ENCODE results near the gene DPEP1. TPM values are rescaled to one million over a fixed set of nuclear protein-coding genes. Genes with fewer than 3 reads are reported as not detected.
"Not testable (repeated sequence)": the region's sequence is repeated elsewhere in the genome, so short reads cannot be mapped to it uniquely, and the experiment has no call there.

Gene DPEP1
- total RNA-seq, 1 experiment from 2014 or later = not detected

DNA sequence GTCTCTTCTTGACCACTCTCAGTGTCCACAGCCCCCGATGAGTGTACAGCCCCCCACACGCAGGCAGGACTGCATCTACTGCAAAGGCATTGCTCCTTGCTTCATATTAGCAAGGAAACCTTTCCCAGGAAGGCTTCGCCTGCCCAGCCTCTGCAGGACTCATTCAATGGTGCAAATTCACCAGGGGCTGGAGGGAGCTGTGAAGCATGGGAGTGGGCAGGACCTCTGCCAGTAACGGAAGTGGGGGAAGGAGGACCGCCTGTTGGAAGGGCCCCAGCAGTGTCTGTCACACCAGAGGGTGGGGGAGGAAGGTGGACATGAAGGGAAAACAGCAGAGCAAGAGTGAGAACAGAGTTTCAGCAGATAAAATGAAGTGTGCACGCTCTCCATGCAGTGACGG, 46.7 kb downstream of the DPEP1 start:
- DNase-seq (ENCODE audit: low read depth) = no peak
- in situ Hi-C loops (cut with HindIII; ENCODE audit: low pct_unique_long_range_greater_than_20kb, low sequenced_read_pairs) = no loop called here

DNA sequence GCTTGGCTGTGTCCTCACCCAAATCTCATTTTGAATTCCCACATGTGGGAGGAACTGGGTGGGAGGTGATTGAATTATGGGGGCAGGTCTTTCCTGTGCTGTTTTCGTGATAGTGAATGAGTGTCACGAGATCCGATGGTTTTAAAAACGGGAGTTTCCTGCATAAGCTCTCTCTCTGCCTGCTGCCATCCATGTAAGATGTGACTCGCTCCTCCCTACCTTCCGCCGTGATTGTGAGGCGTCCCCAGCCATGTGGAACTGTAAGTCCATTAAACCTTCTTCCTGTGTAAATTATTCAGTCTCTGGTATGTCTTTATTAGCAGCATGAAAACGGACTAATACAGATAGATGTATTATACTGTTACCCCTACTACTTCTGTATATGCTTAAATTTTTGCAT, 47.8 kb downstream of the DPEP1 start:
- no peak for DNase-seq (ENCODE audit: low read depth)
- in situ Hi-C loops (cut with HindIII; ENCODE audit: low pct_unique_long_range_greater_than_20kb, low sequenced_read_pairs) = no loop called here

DNA sequence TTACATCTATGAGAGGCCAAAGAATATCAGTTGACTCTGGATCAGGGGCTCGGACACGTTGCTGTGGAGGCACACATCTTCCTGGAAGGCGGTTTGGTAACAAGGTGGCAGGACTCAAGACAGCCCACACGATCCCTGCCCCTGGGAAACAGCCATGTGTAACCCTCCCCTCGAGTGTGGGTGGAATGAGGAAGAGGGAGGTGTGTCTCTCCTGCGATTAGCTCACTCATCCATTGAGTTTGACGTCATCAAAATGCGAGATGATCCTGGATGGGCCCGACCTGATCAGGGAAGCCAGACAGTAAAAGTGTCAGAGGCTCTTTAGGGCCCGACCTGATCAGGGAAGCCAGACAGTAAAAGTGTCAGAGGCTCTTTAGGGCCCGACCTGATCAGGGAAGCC, 50.8 kb downstream of the DPEP1 start:
- DNase-seq (ENCODE audit: low read depth); in situ Hi-C loops (cut with HindIII; ENCODE audit: low pct_unique_long_range_greater_than_20kb, low sequenced_read_pairs): not testable (repeated sequence)

DNA sequence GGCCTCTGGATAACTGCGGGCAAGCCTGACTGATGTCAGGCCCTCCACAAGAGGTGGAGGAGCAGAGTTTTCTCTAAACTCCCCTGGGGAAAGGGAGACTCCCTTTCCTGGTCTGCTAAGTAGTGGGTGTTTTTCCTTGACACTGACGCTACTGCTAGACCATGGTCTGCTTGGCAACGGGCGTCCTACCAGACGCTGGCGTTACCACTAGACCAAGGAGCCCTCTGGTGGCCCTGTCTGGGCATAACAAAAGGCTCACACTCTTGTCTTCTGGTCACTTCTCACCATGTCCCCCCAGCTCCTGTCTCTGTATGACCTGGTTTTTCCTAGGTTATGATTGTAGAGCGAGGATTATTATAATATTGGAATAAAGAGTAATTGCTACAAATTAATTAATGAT, 53.6 kb downstream of the DPEP1 start:
- DNase-seq (ENCODE audit: low read depth); in situ Hi-C loops (cut with HindIII; ENCODE audit: low pct_unique_long_range_greater_than_20kb, low sequenced_read_pairs): not testable (repeated sequence)

DNA sequence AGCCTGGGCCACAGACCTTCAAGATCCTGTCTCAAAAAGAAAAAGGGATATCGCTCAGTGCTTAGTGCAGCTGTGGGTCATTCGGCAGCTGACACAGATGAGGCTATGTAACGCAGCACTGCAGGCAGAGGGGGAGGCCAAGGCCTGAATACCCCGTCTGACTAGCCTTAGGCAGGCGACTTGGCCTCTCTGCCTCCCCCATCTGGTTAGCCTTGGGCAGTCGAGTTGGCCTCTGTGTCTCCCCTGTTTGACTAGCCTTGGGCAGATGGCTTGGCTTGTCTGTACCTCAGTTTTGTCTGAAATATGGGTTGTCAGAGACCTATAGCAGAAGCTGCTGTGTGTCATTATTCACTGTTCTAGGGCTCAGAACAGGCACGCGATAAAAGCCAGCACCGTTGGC, 54.2 kb downstream of the DPEP1 start:
- in situ Hi-C loops (cut with HindIII; ENCODE audit: low pct_unique_long_range_greater_than_20kb, low sequenced_read_pairs) = no loop called here
- DNase-seq (ENCODE audit: low read depth) = no peak

DNA sequence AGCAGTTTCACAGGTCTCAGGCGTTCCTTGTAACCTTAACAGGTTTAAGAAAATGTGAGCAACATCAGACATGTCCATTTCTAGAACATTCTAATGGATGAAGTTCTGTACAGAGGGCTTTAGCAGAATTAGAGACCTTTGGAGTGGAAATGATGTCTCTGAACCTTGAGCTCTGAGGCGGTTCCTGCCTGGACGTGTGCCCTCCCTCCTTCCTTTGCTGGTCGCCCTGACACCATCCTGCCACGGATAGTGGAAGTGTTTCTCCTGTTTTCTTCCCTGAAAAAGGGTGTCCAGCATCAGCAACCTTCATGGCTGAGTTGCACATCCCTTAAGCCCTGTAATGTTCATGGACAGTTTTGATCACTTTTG, 55.3 kb downstream of the DPEP1 start:
- in situ Hi-C loops (cut with HindIII; ENCODE audit: low pct_unique_long_range_greater_than_20kb, low sequenced_read_pairs) = no loop called here
- DNase-seq (ENCODE audit: low read depth) = no peak

DNA sequence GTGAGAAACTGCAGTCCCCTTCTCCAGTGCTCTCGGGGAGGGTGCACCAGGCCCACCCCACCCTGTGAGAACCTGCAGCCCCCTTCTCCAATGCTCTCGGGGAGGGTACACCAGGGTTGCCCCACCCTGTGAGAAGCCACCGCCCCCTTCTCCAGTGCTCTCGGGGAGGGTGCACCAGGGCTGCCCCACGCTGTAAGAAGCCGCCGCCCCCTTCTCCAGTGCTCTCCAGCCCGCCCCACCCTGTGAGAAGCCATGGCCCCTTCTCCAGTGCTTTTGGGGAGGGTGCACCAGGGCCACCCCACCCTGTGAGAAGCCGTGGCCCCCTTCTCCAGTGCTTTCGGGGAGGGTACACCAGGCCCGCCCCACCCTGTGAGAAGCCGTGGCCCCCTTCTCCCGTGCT, 56.3 kb downstream of the DPEP1 start:
- DNase-seq (ENCODE audit: low read depth) = no peak
- in situ Hi-C loops (cut with HindIII; ENCODE audit: low pct_unique_long_range_greater_than_20kb, low sequenced_read_pairs) = no loop called here

DNA sequence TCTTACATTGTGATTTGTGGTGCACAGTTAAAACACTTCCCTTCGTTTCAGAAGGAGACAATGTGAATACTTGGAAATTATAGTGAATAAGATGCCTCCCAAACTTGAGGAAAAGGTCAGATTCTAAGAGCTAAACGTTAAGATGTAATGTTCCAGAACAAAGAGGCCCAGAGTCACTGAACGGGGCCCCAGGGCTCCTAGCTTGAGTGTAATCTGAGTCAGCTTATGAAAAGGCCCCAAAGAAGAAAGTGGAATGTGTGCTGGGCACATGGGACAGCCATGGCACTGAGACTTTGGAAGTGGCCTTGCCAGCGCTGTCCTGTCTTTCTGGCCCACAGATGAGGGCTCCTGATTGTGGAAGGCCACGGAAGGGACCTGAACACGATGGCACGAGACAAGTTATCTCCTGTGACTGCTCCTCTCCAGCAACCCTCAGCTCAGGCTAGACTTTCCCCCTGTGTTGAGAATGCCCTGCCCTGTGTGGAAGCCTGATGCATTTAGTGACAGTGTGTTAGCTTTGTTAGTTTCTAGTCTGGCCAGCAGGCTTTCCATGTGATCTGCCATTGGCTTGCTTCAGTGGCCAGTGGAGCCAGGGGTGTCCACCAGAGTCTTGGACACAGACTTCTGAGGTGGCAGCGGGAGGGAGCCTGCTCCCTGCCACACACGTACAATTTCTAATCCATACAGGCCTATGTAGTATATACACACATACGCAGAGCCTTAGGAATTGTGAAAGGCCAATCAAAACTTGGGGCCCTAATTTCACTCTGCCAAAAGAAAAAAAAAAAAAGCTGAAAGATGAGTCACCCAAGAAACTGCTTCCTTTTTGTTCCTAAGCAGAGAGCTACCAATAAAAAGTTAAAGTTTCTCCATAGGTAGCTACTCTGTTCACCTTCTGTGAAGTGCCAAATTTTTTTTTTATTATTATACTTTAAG, 57.3 kb downstream of the DPEP1 start:
- peak; percentile 31 for DNase-seq (ENCODE audit: low read depth)
- in situ Hi-C loops (cut with HindIII; ENCODE audit: low pct_unique_long_range_greater_than_20kb, low sequenced_read_pairs) = no loop called here

DNA sequence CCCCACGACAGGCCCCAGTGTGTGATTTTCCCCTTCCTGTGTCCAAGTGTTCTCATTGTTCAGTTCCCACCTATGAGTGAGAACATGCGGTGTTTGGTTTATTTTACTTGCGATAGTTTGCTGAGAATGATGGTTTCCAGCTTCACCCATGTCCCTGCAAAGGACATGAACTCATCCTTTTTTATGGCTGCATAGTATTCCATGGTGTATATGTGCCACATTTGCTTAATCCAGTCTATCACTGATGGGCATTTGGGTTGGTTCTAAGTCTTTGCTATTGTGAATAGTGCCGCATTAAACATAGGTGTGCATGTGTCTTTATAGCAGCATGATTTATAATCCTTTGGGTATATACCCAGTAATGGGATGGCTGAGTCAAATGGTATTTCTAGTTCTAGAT, 58.1 kb downstream of the DPEP1 start:
- in situ Hi-C loops (cut with HindIII; ENCODE audit: low pct_unique_long_range_greater_than_20kb, low sequenced_read_pairs); DNase-seq (ENCODE audit: low read depth): not testable (repeated sequence)

DNA sequence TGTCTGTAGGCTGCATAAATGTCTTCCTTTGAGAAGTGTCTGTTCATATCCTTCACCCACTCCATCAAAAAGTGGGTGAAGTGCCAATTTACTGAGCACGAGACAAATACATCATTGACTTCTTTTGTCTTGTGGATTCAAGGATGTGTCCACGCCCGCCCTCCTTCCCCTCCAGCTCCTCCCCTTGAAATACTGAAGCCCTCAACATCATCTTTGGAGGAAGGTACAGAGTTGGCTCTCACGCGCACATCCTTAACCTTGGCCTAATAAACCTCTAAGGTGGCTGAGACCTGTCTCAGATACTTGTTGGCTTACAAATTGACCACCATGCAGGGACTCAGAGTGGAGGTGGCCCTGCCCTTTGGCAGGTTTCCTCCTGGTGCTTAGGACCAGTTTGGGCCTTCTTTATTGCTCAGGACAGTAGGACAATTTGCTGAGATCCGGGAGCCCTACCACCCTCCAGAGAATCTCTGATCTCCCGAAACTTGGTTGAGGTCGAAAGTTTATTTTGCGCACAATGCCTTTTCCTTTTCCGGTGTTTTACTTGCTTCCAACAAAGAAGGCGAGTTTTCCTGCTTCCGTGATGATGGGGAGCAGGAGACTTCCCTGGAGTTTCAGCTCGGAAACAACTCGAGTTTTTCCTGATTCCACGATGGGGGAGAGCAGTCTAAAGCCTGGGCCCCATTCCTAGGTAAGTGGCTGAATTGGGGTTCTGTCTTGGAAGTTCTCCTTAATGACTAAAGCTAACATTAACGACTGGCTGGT, 58.9 kb downstream of the DPEP1 start:
- in situ Hi-C loops (cut with HindIII; ENCODE audit: low pct_unique_long_range_greater_than_20kb, low sequenced_read_pairs) = no loop called here
- no peak for DNase-seq (ENCODE audit: low read depth)

DNA sequence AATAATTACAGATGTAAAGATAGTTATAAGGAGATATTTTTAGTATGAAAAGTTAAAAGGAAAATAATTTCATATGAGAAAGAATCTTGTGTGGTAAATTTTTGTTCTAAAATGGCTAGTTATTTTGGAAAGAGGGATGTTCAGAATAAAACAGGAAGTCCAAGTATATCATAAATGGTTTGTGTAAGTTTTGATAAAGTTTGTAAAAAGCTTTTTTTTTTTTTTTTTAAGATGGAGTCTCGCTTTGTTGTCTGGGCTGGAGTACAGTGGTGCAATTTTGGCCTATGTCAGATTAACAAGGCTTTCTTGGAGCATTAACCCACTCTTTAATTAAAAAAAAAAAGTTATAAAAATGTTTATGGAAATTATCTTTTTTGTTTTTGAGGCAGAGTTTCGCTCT, 64.8 kb downstream of the DPEP1 start:
- no peak for DNase-seq (ENCODE audit: low read depth)
- in situ Hi-C loops (cut with HindIII; ENCODE audit: low pct_unique_long_range_greater_than_20kb, low sequenced_read_pairs) = no loop called here

DNA sequence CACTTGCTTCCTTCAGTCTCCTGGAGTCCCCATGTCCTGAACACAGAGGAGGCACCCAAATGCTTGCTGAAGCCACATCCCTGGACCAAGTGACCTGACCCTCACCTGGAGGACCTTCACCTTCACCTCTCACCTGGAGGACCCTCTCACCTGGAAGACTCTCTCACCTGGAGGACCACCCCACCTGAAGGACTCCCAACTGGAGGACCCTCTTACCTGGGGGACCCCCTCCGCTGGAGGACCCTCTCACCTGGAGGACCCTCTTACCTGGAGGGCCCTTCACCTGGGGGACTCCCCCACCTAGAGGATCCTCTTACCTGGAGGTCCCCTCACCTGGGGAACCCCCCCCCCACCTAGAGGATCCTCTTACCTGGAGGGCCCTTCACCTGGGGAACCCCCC, 72.5 kb downstream of the DPEP1 start:
- no peak for DNase-seq (ENCODE audit: low read depth)
- in situ Hi-C loops (cut with HindIII; ENCODE audit: low pct_unique_long_range_greater_than_20kb, low sequenced_read_pairs) = no loop called here

DNA sequence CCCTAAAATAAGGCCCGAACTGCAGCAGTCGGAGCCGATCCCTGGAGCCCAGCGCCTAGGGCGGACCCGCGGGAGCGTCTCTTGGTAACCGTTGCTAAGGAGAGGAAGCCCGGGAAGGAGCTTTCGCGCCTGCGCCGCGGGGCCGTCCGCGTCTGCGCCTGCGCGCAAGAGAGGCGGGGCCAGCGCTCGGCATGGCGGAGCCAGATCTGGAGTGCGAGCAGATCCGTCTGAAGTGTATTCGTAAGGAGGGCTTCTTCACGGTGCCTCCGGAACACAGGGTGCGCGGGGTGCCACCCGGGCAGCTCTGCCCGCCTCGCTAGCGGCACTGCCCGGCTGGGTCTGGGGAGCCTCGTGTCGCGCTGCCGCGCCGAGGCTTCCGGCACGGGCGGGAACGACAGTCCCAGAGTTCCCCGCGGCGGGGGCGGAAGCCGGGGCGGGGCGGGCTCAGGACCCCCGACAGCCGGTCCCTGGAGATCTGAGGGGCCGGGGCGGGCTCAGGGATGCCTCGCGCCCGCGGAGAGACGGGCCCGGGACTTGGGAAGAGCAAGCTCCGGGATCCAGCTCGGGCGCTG, 73.2 kb downstream of the DPEP1 start, which contains the start of gene CDK10:
Gene CDK10, plus strand, starts transcription at position 170 of the 572 bp plus-strand sequence. Its CDS starts 22 bp downstream, at position 192.
- peak; percentile 86 for DNase-seq (ENCODE audit: low read depth)
- in situ Hi-C loops (cut with HindIII; ENCODE audit: low pct_unique_long_range_greater_than_20kb, low sequenced_read_pairs) = no loop called here

DNA sequence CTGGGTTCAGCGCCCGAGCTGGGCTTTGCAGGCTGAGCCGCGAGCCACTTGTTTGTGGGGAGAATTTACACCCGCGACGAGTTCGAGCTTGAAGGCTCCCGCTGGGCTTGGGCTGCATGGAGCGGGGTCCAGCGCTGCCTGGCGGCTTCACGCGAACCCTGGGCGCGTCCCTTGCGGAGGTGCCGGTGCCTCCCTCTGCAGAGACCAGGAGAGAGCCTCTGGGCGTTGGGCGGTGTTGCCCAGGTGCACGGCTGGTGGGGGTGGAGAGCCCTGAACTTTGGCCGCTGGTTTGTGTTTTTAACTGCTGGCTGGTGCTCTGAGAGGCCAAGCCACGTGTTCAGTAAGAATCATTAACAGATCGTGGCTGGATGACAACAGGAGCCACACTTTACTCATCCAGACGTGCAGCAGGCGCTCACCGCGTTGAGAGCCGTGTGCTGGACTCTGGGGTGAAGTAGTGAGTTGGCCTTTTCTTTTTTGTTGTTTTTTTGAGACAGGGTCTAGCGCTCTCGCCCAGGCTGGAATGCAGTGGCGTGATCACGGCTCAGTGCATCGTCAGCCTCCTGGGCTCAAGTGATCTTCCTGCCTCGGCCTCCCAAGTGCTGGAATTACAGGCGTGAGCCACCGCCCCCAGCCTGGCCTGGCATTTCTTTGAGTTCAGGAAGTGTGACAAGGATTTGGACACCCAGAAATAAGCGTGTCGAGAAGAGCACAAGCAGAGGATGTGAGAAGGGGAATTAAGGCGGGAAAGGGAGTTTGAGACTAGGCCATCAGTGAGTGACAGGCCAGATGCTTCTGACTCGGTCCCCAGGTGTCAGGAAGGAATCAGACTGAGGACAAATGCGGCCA, 73.9 kb downstream of the DPEP1 start:
- peak; percentile 99 for DNase-seq (ENCODE audit: low read depth)
- in situ Hi-C loops (cut with HindIII; ENCODE audit: low pct_unique_long_range_greater_than_20kb, low sequenced_read_pairs) = no loop called here

Other genes starting within 250 kb of the DPEP1 start
- 48.0 and 56.3 TPM in 2 replicates for gene ANKRD11, start 123.1 kb upstream of the DPEP1 start, total RNA-seq (2014; rRNA removed; shearing (Covaris generic); ENCODE audit: low replicate concordance)
- 58.6 and 65.0 TPM in 2 replicates for gene SPG7, start 105.2 kb upstream of the DPEP1 start, total RNA-seq (2014; rRNA removed; shearing (Covaris generic); ENCODE audit: low replicate concordance)
- gene RPL13, start 53.0 kb upstream of the DPEP1 start, total RNA-seq (2014; rRNA removed; shearing (Covaris generic); ENCODE audit: low replicate concordance) = 4,469 and 5,108 TPM in 2 replicates
- 9.4 and 15.9 TPM in 2 replicates for gene CPNE7, start 37.9 kb upstream of the DPEP1 start, total RNA-seq (2014; rRNA removed; shearing (Covaris generic); ENCODE audit: low replicate concordance)
- 159 and 214 TPM in 2 replicates for gene CHMP1A, start 44.1 kb downstream of the DPEP1 start, total RNA-seq (2014; rRNA removed; shearing (Covaris generic); ENCODE audit: low replicate concordance)
- 13.8 and 21.9 TPM in 2 replicates for gene SPATA33, start 44.2 kb downstream of the DPEP1 start, total RNA-seq (2014; rRNA removed; shearing (Covaris generic); ENCODE audit: low replicate concordance)
- gene CDK10, start 73.0 kb downstream of the DPEP1 start, total RNA-seq (2014; rRNA removed; shearing (Covaris generic); ENCODE audit: low replicate concordance) = 48.7 and 65.2 TPM in 2 replicates
- gene SPATA2L, start 88.1 kb downstream of the DPEP1 start, total RNA-seq (2014; rRNA removed; shearing (Covaris generic); ENCODE audit: low replicate concordance) = 26.2 and 37.4 TPM in 2 replicates
- 13.5 and 19.1 TPM in 2 replicates for gene VPS9D1, start 107.3 kb downstream of the DPEP1 start, total RNA-seq (2014; rRNA removed; shearing (Covaris generic); ENCODE audit: low replicate concordance)
- gene ZNF276, start 107.9 kb downstream of the DPEP1 start, total RNA-seq (2014; rRNA removed; shearing (Covaris generic); ENCODE audit: low replicate concordance) = 7.6 and 12.9 TPM in 2 replicates
- gene FANCA, start 203.0 kb downstream of the DPEP1 start, total RNA-seq (2014; rRNA removed; shearing (Covaris generic); ENCODE audit: low replicate concordance) = 33.5 and 36.8 TPM in 2 replicates
- 6.0 and 13.1 TPM in 2 replicates for gene SPIRE2, start 214.8 kb downstream of the DPEP1 start, total RNA-seq (2014; rRNA removed; shearing (Covaris generic); ENCODE audit: low replicate concordance)

All from Caki2 (cell line).